NCI-H526 treated with DMSO at 0.1 percent for 48 hours (cell line): ENCODE data around the gene RASGRP2.

Experiments used
- DNase-seq: peaks from one replicate; lab custom pipeline; 2025; lab: John Stamatoyannopoulos, UW

Gene RASGRP2

DNA sequence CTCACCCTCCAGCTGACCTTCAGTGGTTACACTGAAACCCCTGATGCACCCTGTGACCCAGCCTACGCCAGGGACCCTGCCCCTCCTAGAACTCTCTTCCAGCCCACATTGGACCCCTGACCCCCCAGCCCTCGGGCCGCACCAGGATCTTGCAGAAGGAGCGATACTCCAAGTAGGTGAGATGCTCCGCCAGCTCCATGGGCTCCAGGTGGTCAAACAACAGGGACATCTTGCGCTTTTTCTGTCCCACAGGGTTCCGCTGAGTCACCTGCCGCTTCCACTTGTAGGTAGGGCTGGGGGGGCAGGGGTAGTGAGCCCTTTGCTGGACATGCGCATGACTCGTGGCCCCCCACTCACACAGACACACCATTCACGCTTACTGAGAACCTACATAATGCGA, 4.1 kb downstream of the RASGRP2 start:
- no peak for DNase-seq

- DNase-seq, result no peak
These were observed 7.3 kb downstream of the RASGRP2 start for GRCh38 chr11:64736654-64737053.

- no peak for DNase-seq
These were observed 8.2 kb downstream of the RASGRP2 start for GRCh38 chr11:64735725-64736259.

GRCh38 chr11:64734811-64735724, 8.9 kb downstream of the RASGRP2 start:
- DNase-seq, result no peak

DNA sequence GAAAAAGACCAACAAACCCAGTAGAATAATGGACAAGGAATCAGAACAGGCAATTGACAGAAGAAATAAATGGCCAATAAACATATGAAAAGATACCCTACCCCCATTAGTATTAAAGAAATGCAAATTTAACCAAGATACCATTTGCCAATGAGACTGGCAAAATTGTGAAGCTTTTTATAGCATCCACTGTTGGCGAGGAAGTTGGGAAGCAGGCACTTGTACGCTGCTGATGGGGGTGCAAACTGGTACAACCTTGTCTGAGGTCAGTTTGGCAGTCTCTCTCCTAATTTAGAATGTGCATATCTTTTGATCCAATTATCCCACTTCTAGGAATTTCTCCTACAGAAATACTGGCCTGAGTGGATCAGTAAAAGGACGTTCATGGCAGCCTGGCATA, 12.3 kb downstream of the RASGRP2 start:
- DNase-seq, result no peak

- no peak for DNase-seq
These were observed 14.0 kb downstream of the RASGRP2 start for GRCh38 chr11:64729851-64730382.

DNA sequence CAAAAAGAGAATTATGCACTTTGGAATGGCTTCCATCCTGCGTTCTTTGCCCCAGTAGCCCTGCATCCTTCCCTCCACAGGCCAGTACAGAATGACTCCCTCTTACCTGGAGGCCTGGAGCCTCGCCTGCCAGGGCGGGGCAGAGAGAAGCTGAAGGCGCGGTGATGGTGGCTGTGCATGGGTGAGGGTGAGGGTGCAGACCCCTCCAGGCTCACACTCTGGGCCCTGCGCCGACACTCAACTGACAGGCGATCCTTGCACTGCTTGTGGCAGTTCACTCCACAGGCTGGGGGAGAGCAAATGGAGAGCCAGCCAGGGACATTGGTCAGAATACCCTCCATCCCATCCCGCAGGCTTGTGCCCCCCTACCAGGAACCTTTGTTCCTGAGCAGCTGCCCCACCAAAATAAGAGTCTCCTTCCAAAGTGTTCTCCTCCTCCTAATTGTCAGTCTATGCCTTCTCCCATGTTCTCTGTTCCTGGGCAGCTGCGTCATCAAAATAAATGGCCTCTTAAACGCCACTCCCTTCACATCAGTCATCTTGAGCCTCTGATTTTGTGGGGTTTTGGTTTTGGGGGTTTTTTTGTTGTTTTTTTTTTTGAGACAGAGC, 15.1 kb downstream of the RASGRP2 start:
- no peak for DNase-seq

DNA sequence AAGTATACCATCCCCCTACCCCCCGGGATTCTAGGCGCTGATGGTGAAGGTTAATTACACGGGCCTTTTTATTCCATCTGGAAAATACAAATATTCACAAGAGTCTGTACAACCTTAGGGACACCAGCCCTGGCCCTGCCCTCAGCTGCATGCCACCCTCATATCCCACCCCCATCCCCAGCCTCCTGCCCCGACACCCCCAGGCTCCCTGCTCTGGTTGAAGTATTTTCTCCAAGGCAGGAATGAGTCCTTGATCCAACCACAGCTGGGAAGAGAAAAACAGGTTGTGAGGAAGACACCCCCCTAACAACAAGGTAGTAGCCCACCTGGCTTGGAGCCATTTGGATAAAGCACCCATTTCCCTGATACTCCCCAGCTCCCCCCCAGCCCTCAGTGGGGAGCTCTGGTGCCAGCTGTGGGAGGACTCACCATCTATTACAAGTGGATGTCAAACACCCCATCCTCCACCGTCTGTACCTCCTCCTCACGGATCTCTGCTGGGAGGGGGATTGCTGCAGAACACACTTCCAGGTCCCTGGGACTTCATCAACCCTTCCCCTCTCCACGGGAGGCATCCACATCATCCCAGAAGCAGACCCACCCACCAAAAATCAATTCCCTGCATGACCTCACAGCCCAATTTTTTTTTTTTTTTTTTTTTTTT, 16.9 kb downstream of the RASGRP2 start:
- DNase-seq, result no peak

DNA sequence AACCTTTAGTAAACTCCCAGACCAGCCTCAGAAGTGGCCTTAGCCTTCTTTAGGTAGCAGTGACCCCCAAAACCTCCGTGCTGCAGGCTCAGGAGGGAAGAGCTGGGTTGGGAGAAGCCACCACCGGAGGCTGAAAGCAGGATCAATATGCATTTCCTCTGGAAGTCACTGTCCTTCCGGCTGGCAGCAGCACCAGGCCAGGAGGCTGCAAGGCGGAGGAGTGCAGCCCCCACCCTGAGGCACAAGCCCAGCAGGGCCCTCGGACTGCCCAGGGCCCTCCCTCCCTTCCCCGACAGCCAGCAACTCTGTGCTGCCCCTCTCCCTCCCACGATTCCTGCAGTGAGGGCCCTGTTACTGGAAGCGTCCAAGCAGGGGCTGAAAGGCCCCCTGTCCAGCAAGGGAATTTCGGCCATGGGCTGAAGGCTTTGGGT, 17.7 kb downstream of the RASGRP2 start:
- no peak for DNase-seq

DNA sequence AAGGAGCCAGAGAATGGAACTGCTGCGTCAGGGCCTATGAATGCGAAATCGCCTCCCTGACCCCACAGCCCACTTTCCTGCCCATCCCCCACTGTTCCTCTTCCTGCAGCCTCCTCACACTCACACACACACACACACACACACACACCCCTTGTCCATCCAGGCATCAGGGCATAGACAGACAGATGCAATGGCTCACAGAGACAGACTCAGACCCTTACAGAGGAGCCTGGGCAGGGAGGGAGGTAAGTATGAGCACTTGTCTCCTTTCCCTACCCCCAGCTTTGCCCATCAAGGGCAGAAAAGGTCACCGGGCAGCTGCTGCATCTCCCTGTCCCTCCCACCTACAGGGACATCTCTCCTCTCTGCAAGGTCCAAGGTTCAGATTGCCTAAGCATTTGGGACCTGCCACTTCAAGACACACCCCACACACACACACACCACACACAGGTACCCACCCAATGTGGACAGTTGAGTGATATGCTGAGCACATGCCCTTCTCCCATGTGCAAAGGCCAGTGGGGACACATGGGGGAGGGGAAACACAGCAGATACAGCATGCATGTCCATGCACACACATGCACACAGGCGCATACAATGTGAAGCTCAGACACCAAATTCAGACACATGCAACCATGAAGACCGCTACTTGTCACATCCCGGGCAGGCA, 18.9 kb downstream of the RASGRP2 start:
- no peak for DNase-seq

DNA sequence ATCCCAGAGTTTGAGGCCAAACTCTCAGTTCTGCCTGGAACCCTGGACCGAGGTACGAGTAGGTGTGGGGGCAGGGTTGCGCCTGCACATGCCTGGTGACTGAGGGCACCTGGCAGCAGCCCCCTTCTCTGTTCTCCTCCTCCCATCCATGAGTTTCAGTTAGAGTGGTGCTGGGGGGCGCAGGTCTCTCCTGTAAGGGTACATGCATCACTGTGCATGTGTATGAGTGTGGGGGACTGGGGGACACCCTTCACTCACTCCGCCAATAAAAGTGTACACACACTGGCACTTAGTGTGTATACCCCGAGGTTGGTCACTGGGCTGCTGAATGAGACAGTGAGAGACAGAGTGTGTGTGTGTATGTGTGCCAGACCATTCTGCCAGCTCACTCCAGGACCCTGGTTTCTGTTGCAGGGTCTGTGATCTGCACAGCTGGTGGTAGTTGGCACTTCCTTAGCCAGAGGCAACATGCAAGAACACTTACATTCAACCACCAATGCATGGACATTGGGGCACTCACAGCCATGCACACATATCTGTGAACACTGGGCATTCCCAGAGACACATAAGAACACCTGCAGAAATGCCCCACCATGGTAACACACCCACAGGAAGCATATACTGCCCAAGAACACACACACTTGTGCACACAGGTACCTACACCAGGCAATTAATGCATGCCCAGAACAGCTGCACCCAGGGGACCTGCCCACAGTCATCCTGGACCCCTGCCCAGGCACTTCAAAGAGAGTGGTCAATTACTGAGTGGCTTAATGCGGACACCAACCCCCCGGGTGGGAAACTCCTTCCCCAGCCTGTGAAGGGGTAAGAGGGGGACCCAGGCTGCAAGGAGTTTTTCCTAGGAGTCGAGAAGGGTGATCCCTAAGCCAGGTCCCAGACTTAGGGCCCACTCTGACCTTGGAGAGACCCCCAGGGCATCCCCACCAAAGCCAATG, 19.8 kb downstream of the RASGRP2 start:
- DNase-seq, result no peak

DNA sequence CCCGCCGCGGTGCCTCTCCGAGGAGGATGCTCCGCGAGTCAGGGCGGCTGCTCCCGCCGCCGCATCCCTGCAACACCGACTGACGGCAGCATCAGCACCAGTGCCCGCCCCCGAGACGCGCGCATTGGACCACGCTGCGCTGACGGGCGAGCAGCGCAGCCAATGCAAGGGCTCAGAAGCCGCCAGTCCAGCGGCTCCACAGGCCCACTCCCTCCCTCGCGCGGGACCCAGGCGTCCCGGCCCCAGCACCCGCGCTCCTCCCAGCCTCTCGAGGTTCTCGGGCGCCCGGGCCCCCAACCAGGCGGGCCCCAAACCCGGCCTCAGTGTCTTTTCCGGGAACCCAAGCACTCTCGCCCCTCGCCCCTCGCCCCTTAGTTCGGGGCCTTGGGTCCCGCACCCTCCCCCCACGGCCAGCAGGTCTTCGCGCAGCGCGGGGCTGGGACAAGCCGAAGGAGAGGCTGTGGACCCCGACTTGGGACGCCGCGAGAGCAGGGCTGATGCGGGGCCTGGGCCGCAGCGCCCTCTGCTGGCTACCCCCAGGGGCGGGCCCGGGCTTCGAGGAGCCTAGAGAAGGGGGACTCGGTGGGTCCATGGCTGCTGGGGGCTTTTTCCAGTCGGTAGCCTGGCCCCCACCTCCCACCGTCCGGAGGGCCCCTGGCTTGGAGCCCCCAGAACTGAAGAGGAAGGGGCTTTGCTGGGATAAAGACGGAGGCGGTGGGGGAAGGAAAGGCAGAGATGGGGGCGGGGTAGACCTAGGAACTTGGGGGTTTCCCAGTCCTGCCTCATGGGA, 20.6 kb downstream of the RASGRP2 start, which contains the start of gene NRXN2:
Gene NRXN2 (minus strand): TSS at position 81 of the 790 bp plus-strand sequence. CDS start 9,498 bp downstream, outside the sequence.
- DNase-seq, result peak; percentile 82

DNA sequence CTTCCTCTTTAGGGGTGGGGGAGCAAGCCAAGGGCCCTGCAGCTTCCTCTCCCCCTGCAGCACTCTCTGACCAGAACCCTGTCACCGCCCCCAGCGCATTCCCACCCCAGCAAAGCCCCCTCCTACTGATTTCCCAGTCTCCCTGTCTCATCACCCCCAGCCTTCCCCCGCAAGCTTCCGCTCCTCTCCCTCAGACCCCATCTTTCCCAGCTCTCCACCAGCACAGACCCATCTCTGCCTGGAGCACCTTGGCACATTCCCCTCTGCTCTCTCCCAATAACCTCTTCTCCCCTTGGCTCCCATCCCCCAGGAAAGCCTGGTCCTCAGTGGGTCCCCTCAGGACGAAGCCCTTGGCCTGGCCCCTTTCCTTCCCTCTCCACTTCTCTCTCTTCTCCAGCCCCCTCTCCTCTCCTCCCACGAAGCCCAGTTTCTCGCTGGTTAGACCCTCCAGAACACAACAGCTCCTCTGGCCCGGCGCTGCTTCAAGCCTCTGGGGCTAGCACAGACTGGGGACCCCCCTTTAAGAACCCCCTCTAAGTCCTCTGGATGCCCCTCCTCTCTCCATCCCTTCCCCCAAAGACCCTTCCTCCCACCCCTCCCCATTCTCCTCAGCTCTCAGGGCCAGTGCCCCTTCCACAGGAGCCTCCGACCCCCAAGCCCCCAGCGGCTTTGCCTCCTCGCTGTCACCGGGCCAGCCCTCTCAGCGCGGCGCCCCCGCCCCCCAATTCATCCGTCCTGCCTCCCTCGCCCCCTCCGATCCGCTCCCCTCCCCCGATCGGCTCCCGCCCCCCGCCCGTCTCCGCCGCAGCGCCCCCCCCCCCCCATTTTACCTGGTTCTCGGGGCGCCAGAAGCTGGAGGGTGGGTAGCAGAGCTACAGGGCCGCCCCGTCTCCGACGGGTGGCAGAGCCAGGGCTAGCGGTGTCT, 21.5 kb downstream of the RASGRP2 start:
- no peak for DNase-seq

DNA sequence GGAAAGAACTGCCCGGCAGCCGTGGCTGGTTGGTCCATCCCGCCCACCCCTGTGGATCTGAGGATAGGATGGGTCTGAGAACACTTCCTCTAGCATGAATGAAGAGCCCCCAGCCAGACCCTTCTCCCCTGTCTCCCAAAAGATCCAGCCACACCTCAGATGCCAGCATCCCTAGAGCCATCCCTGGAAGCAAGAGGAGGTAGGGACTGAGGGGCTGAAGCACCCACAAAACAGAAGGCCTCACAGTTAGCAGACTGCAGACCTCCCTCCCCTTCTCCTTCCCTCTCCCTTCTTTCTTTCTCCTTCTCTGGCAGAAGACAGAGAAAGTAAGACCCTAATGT, 22.6 kb downstream of the RASGRP2 start:
- no peak for DNase-seq

- DNase-seq, result no peak
These were observed 23.1 kb downstream of the RASGRP2 start for GRCh38 chr11:64720640-64721358.

- DNase-seq, result no peak
These were observed 23.8 kb downstream of the RASGRP2 start for GRCh38 chr11:64720167-64720566.

GRCh38 chr11:64719406-64719805, 24.5 kb downstream of the RASGRP2 start:
- no peak for DNase-seq

DNA sequence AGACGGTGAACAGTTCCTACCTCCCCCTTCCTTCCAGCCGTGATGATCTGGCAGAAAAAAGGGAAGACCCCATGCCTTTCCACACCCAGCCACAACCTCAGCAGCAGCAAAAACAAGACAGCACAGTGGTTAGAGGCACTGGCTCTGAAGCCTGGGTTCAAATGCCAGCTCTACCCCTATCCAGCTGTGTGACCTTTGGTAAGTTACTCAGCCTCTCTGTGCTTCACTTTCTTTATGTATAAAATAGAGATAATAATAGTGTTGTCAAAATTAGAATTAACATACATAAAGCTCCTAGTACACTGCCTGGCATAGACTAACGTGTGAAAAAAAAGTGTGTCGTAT, 25.2 kb downstream of the RASGRP2 start:
- DNase-seq, result no peak
